OCI-LY7 (cell line): ENCODE measurements around the gene APOBEC4. TPM values are rescaled to one million over a fixed set of nuclear protein-coding genes. Genes with fewer than 3 reads are reported as not detected.

ENCODE experiments used
- BruUV-seq: library from RNA; stranded (reverse); fragments of 400-500 nt; replicated peaks from 2 replicates; lab custom pipeline; 2021; lab: Mats Ljungman, UMichigan
- CTCF ChIA-PET: fragments of 300-600 bp; sonication (Branson Sonifier 250); formaldehyde crosslinking; loops from one replicate; lab custom pipeline; 2022; ENCODE audit warnings: antibody characterized with exemption; ENCODE audit not compliant: unreplicated experiment; lab: Charles Lee
- POLR2A ChIA-PET: fragments of 300-600 bp; sonication (Branson Sonifier 250); formaldehyde crosslinking; loops from one replicate; lab custom pipeline; 2022; ENCODE audit warnings: antibody characterized with exemption; lab: Charles Lee
- DNase-seq: peaks from one replicate; pipeline ENCODE4 v3.0.0-alpha.2; 2015; ENCODE audit warnings: low spot score
- H2AFZ ChIP-seq: fragments of 200-600 bp; sonication (generic), shearing (Covaris generic); 2 replicates; pipeline ENCODE4 v1.6.1; 2014; ENCODE audit warnings: mild to moderate bottlenecking, antibody characterized with exemption, low read length, moderate library complexity
- H3K27ac ChIP-seq: fragments of 200-600 bp; sonication (generic); 2 replicates; pipeline ENCODE4 v1.5.1; 2014; ENCODE audit warnings: mixed run types, low read depth, mild to moderate bottlenecking, moderate library complexity, low read length, inconsistent platforms; ENCODE audit not compliant: poor library complexity, severe bottlenecking
- H3K36me3 ChIP-seq: fragments of 200-600 bp; sonication (generic); 2 replicates; pipeline ENCODE4 v1.6.1; 2014; ENCODE audit warnings: mild to moderate bottlenecking, antibody characterized with exemption, low read length, moderate library complexity, mixed read lengths; ENCODE audit not compliant: insufficient read depth
- H3K4me1 ChIP-seq: fragments of 200-600 bp; sonication (generic); 2 replicates; pipeline ENCODE4 v1.5.1; 2014; ENCODE audit warnings: mild to moderate bottlenecking, low read length; ENCODE audit not compliant: insufficient read depth, poor library complexity, severe bottlenecking
- H3K4me2 ChIP-seq: fragments of 200-600 bp; sonication (generic); 2 replicates; pipeline ENCODE4 v1.6.1; 2014; ENCODE audit warnings: mild to moderate bottlenecking, low read length
- H3K4me3 ChIP-seq: fragments of 200-600 bp; sonication (generic); 2 replicates; pipeline ENCODE4 v1.5.1; 2014; ENCODE audit warnings: mild to moderate bottlenecking, low read depth, low read length; ENCODE audit not compliant: poor library complexity, severe bottlenecking
- H3K79me2 ChIP-seq: fragments of 200-600 bp; sonication (generic); 2 replicates; pipeline ENCODE4 v1.6.1; 2016; ENCODE audit warnings: low read depth, mild to moderate bottlenecking, low read length, moderate library complexity, mixed read lengths; ENCODE audit not compliant: insufficient read depth
- H3K9me2 ChIP-seq: fragments of 200-600 bp; sonication (generic); 2 replicates; pipeline ENCODE4 v1.6.1; 2016; ENCODE audit warnings: mild to moderate bottlenecking, low read length, mixed read lengths; ENCODE audit not compliant: insufficient read depth
- H3K9me3 ChIP-seq: fragments of 200-600 bp; sonication (generic); 2 replicates; pipeline ENCODE4 v1.6.1; 2014; ENCODE audit warnings: mild to moderate bottlenecking, mixed run types, low read length, mixed read lengths
- H4K20me1 ChIP-seq: fragments of 200-600 bp; sonication (generic); 2 replicates; pipeline ENCODE4 v1.6.1; 2014; ENCODE audit warnings: mild to moderate bottlenecking, antibody characterized with exemption, low read length, moderate library complexity, mixed read lengths; ENCODE audit not compliant: insufficient read depth
- EZH2phosphoT487 ChIP-seq: fragments of 200-600 bp; sonication (generic); IDR thresholded peaks from 2 replicates; pipeline ENCODE4 v1.6.1; 2018; ENCODE audit warnings: low read depth, borderline replicate concordance, mild to moderate bottlenecking, mixed run types, antibody characterized with exemption, low read length, moderate library complexity, mixed read lengths
- intact Hi-C: fragments of 100-400 bp; cut with micrococcal nuclease; formaldehyde crosslinking; loops from one replicate; pipeline ENCODE4 v1.10.0; 2022; ENCODE audit not compliant: unreplicated experiment
- total RNA-seq, 2 experiments: library from RNA; depleted of rRNA in 1 of 2; stranded (reverse); fragments of >200 nt in 1 of 2; shearing (Covaris generic) in 1 of 2; gene quantifications; 2 replicates each; pipeline ENCODE4 v1.2.3, GENCODE V29; 2014 to 2022
- TF ChIP-seq, protein P1 (sequence below): fragments of 200-600 bp; sonication (generic); conservative IDR thresholded peaks from 2 replicates; pipeline ENCODE4 v1.5.1; 2014; ENCODE audit warnings: mild to moderate bottlenecking, antibody characterized with exemption, low read length, moderate library complexity, mixed read lengths

The APOBEC4 gene
- total RNA-seq, 2 experiments from 2014 or later: not detected

DNA sequence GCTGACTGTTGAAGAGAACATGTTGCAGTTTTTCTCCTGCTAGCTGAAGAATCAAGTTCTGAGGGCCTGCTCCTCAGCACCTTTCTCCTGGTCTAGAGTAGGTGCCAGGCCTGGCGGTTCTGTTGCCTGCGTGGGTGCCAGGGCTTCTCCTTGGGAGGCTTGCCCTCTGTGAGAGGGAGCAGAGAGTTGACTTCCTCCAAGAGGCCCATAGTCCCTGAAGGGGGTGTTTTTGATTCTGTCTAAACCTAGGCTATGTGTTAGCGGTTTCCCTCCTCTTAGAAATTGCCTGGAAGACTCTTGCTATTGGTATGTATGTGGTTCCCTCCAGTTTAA, 312 bp upstream of the APOBEC4 start:
- no TSS peak for BruUV-seq
- POLR2A ChIA-PET: interaction anchor here (0.5 kb wide), 1 partner anchor 11 kb away, joined by 4 read pairs; no protein-coding TSS in a partner anchor

DNA sequence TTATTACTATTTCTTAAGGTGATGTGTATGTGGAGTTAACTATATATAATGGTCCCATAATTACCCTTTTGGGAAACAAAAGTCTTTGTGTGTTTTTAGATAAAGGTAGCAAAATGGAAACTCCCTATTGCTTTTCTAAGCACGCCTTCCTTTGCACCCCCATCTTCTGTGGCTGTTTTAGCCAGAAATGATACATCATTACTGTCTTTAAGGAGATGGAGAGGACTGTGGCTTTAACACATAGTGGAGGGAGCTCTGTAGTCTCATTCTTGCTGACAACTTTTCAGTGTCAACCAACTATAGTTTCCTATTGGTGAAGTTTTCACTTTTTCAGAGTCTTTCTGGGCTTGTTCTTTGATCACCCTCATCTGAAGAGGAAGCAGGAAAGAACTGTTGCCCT, 1.0 kb downstream of the APOBEC4 start:
- ChIA-PET POLR2A (no interaction called here), CTCF (no interaction called here)
- no peaks in the 10 kb centered on the region for H3K9me2 ChIP-seq
- H3K4me1 ChIP-seq: no peaks in the 10 kb centered on the region
- no peak overlapping the region for H2AFZ ChIP-seq
- TF ChIP-seq, protein P1, sequence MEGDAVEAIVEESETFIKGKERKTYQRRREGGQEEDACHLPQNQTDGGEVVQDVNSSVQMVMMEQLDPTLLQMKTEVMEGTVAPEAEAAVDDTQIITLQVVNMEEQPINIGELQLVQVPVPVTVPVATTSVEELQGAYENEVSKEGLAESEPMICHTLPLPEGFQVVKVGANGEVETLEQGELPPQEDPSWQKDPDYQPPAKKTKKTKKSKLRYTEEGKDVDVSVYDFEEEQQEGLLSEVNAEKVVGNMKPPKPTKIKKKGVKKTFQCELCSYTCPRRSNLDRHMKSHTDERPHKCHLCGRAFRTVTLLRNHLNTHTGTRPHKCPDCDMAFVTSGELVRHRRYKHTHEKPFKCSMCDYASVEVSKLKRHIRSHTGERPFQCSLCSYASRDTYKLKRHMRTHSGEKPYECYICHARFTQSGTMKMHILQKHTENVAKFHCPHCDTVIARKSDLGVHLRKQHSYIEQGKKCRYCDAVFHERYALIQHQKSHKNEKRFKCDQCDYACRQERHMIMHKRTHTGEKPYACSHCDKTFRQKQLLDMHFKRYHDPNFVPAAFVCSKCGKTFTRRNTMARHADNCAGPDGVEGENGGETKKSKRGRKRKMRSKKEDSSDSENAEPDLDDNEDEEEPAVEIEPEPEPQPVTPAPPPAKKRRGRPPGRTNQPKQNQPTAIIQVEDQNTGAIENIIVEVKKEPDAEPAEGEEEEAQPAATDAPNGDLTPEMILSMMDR: no peak
- TF ChIP-seq EZH2phosphoT487: no peak
- BruUV-seq: no TSS peak
- H3K4me2 ChIP-seq: no peak overlapping the region
- DNase-seq: no peak
- H3K9me3 ChIP-seq: no peaks in the 10 kb centered on the region
- intact Hi-C loops: no loop called here
- H3K79me2 ChIP-seq: no peaks in the 10 kb centered on the region
- no peak overlapping the region for H3K27ac ChIP-seq
- H3K4me3 ChIP-seq: no peak overlapping the region
- H3K36me3 ChIP-seq: no peaks in the 10 kb centered on the region
- H4K20me1 ChIP-seq: no peaks in the 10 kb centered on the region

More for the DNA sequence above, 312 bp upstream of the APOBEC4 start:
- TF ChIP-seq, protein P1: no peak
- no peak for TF ChIP-seq EZH2phosphoT487
- no peak for DNase-seq
- Histone ChIP-seq H3K9me2 (no peaks in the 10 kb centered on the region), H2AFZ (no peak overlapping the region), H3K27ac (no peak overlapping the region), H3K36me3 (no peaks in the 10 kb centered on the region), H3K9me3 (no peaks in the 10 kb centered on the region), H3K79me2 (no peaks in the 10 kb centered on the region), H4K20me1 (no peaks in the 10 kb centered on the region), H3K4me2 (no peak overlapping the region), H3K4me1 (no peaks in the 10 kb centered on the region), H3K4me3 (no peak overlapping the region)
- intact Hi-C loops: no loop called here
- CTCF ChIA-PET: interaction anchor here (1.7 kb wide), 1 partner anchor 31 kb away, joined by 9 read pairs; no protein-coding TSS in a partner anchor

- H3K27ac ChIP-seq: no peak overlapping the region
- no peak overlapping the region for H3K4me2 ChIP-seq
- intact Hi-C loops: no loop called here
- no peaks in the 10 kb centered on the region for H3K4me1 ChIP-seq
- CTCF ChIA-PET: no interaction called here
- DNase-seq: no peak
- H3K9me3 ChIP-seq: no peaks in the 10 kb centered on the region
- H4K20me1 ChIP-seq: no peaks in the 10 kb centered on the region
- no peaks in the 10 kb centered on the region for H3K36me3 ChIP-seq
- no peak overlapping the region for H3K4me3 ChIP-seq
- no TSS peak for BruUV-seq
- POLR2A ChIA-PET: no interaction called here
- TF ChIP-seq, protein P1: no peak
- TF ChIP-seq EZH2phosphoT487: no peak
- no peak overlapping the region for H2AFZ ChIP-seq
- H3K9me2 ChIP-seq: no peaks in the 10 kb centered on the region
- no peaks in the 10 kb centered on the region for H3K79me2 ChIP-seq
Observed at GRCh38 chr1:183651612-183652011, 1.5 kb downstream of the APOBEC4 start.
